ENCODE data around the gene CDKN1B. TPM values are rescaled to one million over a fixed set of nuclear protein-coding genes. Genes with fewer than 3 reads are reported as not detected.
A peak's percentile ranks its signal among the peaks of the same experiment; 100 is the strongest.

CDKN1B gene
- total and polyA plus RNA-seq, 2 of the 13 experiments (the other 11 are each of a cell fraction or from before 2014, with no cell fraction given): 20.1 to 37.2 TPM

DNA sequence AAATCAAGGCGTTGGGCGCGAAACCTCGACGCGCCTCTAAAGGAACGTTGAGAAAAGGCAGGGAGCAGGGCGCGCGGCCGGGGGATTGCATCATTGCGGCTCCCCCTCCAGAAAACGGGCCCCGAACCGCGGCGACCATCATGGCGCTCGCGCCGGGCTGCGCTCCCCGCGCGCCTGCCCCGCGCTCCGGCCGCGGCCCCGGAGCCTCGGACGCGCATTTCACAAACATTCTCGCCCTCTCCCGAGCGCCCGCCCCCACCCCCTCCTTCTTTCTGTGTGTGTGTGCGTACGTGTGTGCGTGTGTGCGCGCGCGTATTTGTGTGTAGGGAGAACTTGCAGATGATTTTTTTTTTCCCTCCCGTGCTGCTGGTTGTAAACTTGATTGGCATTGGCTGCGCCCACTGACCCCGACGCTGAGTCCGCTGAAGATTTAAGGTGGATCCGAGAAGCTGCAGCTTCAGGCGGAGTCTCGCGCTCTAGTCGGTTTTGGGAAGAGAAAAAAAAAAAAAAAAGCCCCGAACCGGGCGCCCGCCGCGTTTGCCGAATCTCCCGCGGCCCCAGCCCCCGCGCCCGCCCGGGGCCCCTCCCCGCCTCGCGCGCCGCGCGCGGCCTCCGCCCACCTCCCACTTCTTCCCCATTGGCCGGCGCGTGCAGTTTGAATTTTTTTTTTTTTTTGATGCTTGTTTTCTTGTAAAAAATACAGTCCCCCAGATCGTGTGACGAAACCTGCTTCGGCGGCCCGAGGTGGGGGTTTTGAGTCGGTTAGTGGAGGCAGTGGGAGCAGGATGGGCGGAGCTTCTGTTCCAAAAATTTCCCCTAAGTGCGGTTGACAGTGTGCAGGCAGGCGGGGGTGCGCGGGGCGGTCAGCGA is 8.2 kb downstream of the CDKN1B start (continued):
- TF ChIP-seq, protein P1, sequence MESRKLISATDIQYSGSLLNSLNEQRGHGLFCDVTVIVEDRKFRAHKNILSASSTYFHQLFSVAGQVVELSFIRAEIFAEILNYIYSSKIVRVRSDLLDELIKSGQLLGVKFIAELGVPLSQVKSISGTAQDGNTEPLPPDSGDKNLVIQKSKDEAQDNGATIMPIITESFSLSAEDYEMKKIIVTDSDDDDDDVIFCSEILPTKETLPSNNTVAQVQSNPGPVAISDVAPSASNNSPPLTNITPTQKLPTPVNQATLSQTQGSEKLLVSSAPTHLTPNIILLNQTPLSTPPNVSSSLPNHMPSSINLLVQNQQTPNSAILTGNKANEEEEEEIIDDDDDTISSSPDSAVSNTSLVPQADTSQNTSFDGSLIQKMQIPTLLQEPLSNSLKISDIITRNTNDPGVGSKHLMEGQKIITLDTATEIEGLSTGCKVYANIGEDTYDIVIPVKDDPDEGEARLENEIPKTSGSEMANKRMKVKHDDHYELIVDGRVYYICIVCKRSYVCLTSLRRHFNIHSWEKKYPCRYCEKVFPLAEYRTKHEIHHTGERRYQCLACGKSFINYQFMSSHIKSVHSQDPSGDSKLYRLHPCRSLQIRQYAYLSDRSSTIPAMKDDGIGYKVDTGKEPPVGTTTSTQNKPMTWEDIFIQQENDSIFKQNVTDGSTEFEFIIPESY (CRISPR knock-in tag; IDR thresholded peaks at IDR 0.05): no peak
- TF ChIP-seq, protein P2, sequence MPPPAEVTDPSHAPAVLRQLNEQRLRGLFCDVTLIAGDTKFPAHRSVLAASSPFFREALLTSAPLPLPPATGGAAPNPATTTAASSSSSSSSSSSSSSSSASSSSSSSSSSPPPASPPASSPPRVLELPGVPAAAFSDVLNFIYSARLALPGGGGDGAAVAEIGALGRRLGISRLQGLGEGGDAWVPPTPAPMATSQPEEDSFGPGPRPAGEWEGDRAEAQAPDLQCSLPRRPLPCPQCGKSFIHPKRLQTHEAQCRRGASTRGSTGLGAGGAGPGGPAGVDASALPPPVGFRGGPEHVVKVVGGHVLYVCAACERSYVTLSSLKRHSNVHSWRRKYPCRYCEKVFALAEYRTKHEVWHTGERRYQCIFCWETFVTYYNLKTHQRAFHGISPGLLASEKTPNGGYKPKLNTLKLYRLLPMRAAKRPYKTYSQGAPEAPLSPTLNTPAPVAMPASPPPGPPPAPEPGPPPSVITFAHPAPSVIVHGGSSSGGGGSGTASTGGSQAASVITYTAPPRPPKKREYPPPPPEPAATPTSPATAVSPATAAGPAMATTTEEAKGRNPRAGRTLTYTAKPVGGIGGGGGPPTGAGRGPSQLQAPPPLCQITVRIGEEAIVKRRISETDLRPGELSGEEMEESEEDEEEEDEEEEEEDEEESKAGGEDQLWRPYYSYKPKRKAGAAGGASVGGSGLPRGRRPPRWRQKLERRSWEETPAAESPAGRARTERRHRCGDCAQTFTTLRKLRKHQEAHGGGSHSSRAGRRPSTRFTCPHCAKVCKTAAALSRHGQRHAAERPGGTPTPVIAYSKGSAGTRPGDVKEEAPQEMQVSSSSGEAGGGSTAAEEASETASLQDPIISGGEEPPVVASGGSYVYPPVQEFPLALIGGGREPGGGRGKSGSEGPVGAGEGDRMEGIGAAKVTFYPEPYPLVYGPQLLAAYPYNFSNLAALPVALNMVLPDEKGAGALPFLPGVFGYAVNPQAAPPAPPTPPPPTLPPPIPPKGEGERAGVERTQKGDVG (CRISPR knock-in tag; IDR thresholded peaks at IDR 0.05; ENCODE audit: borderline replicate concordance): no peak
- TF ChIP-seq ZNF331 (CRISPR knock-in tag; IDR thresholded peaks at IDR 0.05): peak; percentile 51; the same call in 1 of the 2 replicates
- peak; percentile 74; the same call in 1 of the 2 replicates for TF ChIP-seq MYC (CRISPR knock-in tag; IDR thresholded peaks at IDR 0.05; ENCODE audit: borderline replicate concordance)
- TF ChIP-seq ZNF263 (CRISPR knock-in tag; IDR thresholded peaks at IDR 0.05): peak; percentile 34; the same call in 1 of the 2 replicates
- TF ChIP-seq ZNF350 (CRISPR knock-in tag; IDR thresholded peaks at IDR 0.05; ENCODE audit: borderline replicate concordance, low read depth): no peak; the same call in 1 of the 2 replicates
- TF ChIP-seq HNRNPLL (IDR thresholded peaks at IDR 0.05; ENCODE audit: low read depth, low read length, poor library complexity, severe bottlenecking): peak; percentile 86
- TF ChIP-seq ZNF431 (CRISPR knock-in tag; IDR thresholded peaks at IDR 0.05; ENCODE audit: borderline replicate concordance, low read depth): peak; percentile 56; the same call in 1 of the 2 replicates
- TF ChIP-seq, protein P3, sequence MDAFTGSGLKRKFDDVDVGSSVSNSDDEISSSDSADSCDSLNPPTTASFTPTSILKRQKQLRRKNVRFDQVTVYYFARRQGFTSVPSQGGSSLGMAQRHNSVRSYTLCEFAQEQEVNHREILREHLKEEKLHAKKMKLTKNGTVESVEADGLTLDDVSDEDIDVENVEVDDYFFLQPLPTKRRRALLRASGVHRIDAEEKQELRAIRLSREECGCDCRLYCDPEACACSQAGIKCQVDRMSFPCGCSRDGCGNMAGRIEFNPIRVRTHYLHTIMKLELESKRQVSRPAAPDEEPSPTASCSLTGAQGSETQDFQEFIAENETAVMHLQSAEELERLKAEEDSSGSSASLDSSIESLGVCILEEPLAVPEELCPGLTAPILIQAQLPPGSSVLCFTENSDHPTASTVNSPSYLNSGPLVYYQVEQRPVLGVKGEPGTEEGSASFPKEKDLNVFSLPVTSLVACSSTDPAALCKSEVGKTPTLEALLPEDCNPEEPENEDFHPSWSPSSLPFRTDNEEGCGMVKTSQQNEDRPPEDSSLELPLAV (CRISPR knock-in tag; conservative IDR thresholded peaks at IDR 0.05; ENCODE audit: low read depth): no peak
- no peak for TF ChIP-seq ARID2 (CRISPR knock-in tag; IDR thresholded peaks at IDR 0.05; ENCODE audit: borderline replicate concordance)
- TF ChIP-seq, protein P4, sequence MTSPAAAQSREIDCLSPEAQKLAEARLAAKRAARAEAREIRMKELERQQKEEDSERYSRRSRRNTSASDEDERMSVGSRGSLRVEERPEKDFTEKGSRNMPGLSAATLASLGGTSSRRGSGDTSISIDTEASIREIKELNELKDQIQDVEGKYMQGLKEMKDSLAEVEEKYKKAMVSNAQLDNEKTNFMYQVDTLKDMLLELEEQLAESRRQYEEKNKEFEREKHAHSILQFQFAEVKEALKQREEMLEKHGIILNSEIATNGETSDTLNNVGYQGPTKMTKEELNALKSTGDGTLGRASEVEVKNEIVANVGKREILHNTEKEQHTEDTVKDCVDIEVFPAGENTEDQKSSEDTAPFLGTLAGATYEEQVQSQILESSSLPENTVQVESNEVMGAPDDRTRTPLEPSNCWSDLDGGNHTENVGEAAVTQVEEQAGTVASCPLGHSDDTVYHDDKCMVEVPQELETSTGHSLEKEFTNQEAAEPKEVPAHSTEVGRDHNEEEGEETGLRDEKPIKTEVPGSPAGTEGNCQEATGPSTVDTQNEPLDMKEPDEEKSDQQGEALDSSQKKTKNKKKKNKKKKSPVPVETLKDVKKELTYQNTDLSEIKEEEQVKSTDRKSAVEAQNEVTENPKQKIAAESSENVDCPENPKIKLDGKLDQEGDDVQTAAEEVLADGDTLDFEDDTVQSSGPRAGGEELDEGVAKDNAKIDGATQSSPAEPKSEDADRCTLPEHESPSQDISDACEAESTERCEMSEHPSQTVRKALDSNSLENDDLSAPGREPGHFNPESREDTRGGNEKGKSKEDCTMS (CRISPR knock-in tag; conservative IDR thresholded peaks at IDR 0.05): no peak
- TF ChIP-seq ZNF850 (CRISPR knock-in tag; conservative IDR thresholded peaks at IDR 0.05): no peak
- peak; percentile 42 for TF ChIP-seq SOX13 (IDR thresholded peaks at IDR 0.05)
- peak in 1 of 2 experiments; percentile 15; a peak in 1 of 4 replicates for TF ChIP-seq SOX13 (CRISPR knock-in tag; conservative IDR thresholded peaks at IDR 0.05 in 1 of 2, IDR thresholded peaks at IDR 0.05 in 1 of 2)
- TF ChIP-seq, protein P5, sequence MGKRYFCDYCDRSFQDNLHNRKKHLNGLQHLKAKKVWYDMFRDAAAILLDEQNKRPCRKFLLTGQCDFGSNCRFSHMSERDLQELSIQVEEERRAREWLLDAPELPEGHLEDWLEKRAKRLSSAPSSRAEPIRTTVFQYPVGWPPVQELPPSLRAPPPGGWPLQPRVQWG (CRISPR knock-in tag; IDR thresholded peaks at IDR 0.05; ENCODE audit: borderline replicate concordance, low read depth): no peak
- TF ChIP-seq FOSL1 (CRISPR knock-in tag; IDR thresholded peaks at IDR 0.05; ENCODE audit: borderline replicate concordance): no peak
